ENCODE measurements around the gene HSD11B2. TPM values are rescaled to one million over a fixed set of nuclear protein-coding genes. Genes with fewer than 3 reads are reported as not detected.

HSD11B2 gene
- total RNA-seq, 2 experiments from 2014 or later: not detected

- TF ChIP-seq CTCF (conservative IDR thresholded peaks at IDR 0.05; ENCODE audit: low read length): no peak
- no peak for TF ChIP-seq EZH2phosphoT487 (IDR thresholded peaks at IDR 0.05; ENCODE audit: borderline replicate concordance, low read depth, low read length)
- peaks cover 11% of the 10 kb centered on the region; the same call in 1 of the 2 replicates for H3K36me3 ChIP-seq (ENCODE audit: insufficient read depth, low read length)
- no peaks in the 10 kb centered on the region for H3K4me1 ChIP-seq (ENCODE audit: insufficient read depth, low read length, poor library complexity, severe bottlenecking)
- H3K4me2 ChIP-seq (ENCODE audit: low read length): no peak overlapping the region
- CTCF ChIA-PET (ENCODE audit: unreplicated experiment): no interaction called here
- no peaks in the 10 kb centered on the region for H3K79me2 ChIP-seq (ENCODE audit: insufficient read depth, low read depth, low read length)
- intact Hi-C loops (cut with micrococcal nuclease; ENCODE audit: unreplicated experiment): no loop called here
- POLR2A ChIA-PET: no interaction called here
- no peak overlapping the region for H3K4me3 ChIP-seq (ENCODE audit: low read depth, low read length, poor library complexity, severe bottlenecking)
- H3K9me3 ChIP-seq (ENCODE audit: low read length): no peaks in the 10 kb centered on the region
- no peak for DNase-seq (ENCODE audit: low spot score)
- no TSS peak for BruUV-seq (replicated peaks)
- H3K27ac ChIP-seq (ENCODE audit: low read depth, low read length, poor library complexity, severe bottlenecking): no peak overlapping the region
- H3K9me2 ChIP-seq (ENCODE audit: insufficient read depth, low read length): no peaks in the 10 kb centered on the region
- H4K20me1 ChIP-seq (ENCODE audit: insufficient read depth, low read length): no peaks in the 10 kb centered on the region
- H2AFZ ChIP-seq (ENCODE audit: low read length): no peak overlapping the region
Observed at GRCh38 chr16:67435758-67436164, 4.8 kb downstream of the HSD11B2 start.

- Histone ChIP-seq H2AFZ (ENCODE audit: low read length) (no peak overlapping the region), H3K4me1 (ENCODE audit: insufficient read depth, low read length, poor library complexity, severe bottlenecking) (no peaks in the 10 kb centered on the region), H3K4me2 (ENCODE audit: low read length) (no peak overlapping the region), H3K36me3 (ENCODE audit: insufficient read depth, low read length) (peaks cover 11% of the 10 kb centered on the region; the same call in 1 of the 2 replicates), H4K20me1 (ENCODE audit: insufficient read depth, low read length) (no peaks in the 10 kb centered on the region), H3K27ac (ENCODE audit: low read depth, low read length, poor library complexity, severe bottlenecking) (no peak overlapping the region), H3K9me3 (ENCODE audit: low read length) (no peaks in the 10 kb centered on the region), H3K4me3 (ENCODE audit: low read depth, low read length, poor library complexity, severe bottlenecking) (no peak overlapping the region), H3K79me2 (ENCODE audit: insufficient read depth, low read depth, low read length) (no peaks in the 10 kb centered on the region), H3K9me2 (ENCODE audit: insufficient read depth, low read length) (no peaks in the 10 kb centered on the region)
- ChIA-PET CTCF (ENCODE audit: unreplicated experiment) (no interaction called here), POLR2A (no interaction called here)
- TF ChIP-seq EZH2phosphoT487 (IDR thresholded peaks at IDR 0.05; ENCODE audit: borderline replicate concordance, low read depth, low read length) (no peak), CTCF (conservative IDR thresholded peaks at IDR 0.05; ENCODE audit: low read length) (no peak)
- DNase-seq (ENCODE audit: low spot score): no peak
- intact Hi-C loops (cut with micrococcal nuclease; ENCODE audit: unreplicated experiment): no loop called here
- no TSS peak for BruUV-seq (replicated peaks)
Observed at GRCh38 chr16:67436640-67437193, 5.8 kb downstream of the HSD11B2 start.

GRCh38 chr16:67437513-67437912, 6.6 kb downstream of the HSD11B2 start:
- H3K36me3 ChIP-seq (ENCODE audit: insufficient read depth, low read length): peaks cover 11% of the 10 kb centered on the region; the same call in 1 of the 2 replicates
- BruUV-seq (replicated peaks): no TSS peak
- CTCF ChIA-PET (ENCODE audit: unreplicated experiment): no interaction called here
- H3K4me3 ChIP-seq (ENCODE audit: low read depth, low read length, poor library complexity, severe bottlenecking): no peak overlapping the region
- H3K79me2 ChIP-seq (ENCODE audit: insufficient read depth, low read depth, low read length): no peaks in the 10 kb centered on the region
- POLR2A ChIA-PET: no interaction called here
- no peak overlapping the region for H3K4me2 ChIP-seq (ENCODE audit: low read length)
- H3K9me2 ChIP-seq (ENCODE audit: insufficient read depth, low read length): no peaks in the 10 kb centered on the region
- H4K20me1 ChIP-seq (ENCODE audit: insufficient read depth, low read length): no peaks in the 10 kb centered on the region
- TF ChIP-seq CTCF (conservative IDR thresholded peaks at IDR 0.05; ENCODE audit: low read length): no peak
- TF ChIP-seq EZH2phosphoT487 (IDR thresholded peaks at IDR 0.05; ENCODE audit: borderline replicate concordance, low read depth, low read length): no peak
- H3K27ac ChIP-seq (ENCODE audit: low read depth, low read length, poor library complexity, severe bottlenecking): no peak overlapping the region
- H3K4me1 ChIP-seq (ENCODE audit: insufficient read depth, low read length, poor library complexity, severe bottlenecking): no peaks in the 10 kb centered on the region
- no peak overlapping the region for H2AFZ ChIP-seq (ENCODE audit: low read length)
- H3K9me3 ChIP-seq (ENCODE audit: low read length): no peaks in the 10 kb centered on the region
- intact Hi-C loops (cut with micrococcal nuclease; ENCODE audit: unreplicated experiment): no loop called here
- DNase-seq (ENCODE audit: low spot score): no peak

Measured in OCI-LY7 (cell line).